K562 (cell line): ENCODE measurements around the gene PON3. TPM values are rescaled to one million over a fixed set of nuclear protein-coding genes. Genes with fewer than 3 reads are reported as not detected.

ENCODE experiments used
- ATAC-seq: fragments of 200-7000 bp; cut with Tn5 transposase; 3 replicates; pipeline ENCODE4 v1.9.1; 2020; ENCODE audit warnings: moderate library complexity
- BruUV-seq: library from RNA; stranded (reverse); fragments of 400-500 nt; replicated peaks from 2 replicates; lab custom pipeline; 2021; lab: Mats Ljungman, UMichigan
- CTCF ChIA-PET: fragments of 300-600 bp; formaldehyde crosslinking; extraction: SDS; loops from one replicate; lab custom pipeline; 2021; ENCODE audit warnings: low intra/inter-chr PET ratio; lab: Yijun Ruan, JAX
- POLR2A ChIA-PET: fragments of 300-600, 350-650 bp; sonication (Branson Sonifier 250); formaldehyde crosslinking; extraction: SDS; loops from one replicate; lab custom pipeline; 2021; ENCODE audit warnings: antibody characterized with exemption, inconsistent platforms; lab: Yijun Ruan, JAX
- DNase-seq, 4 experiments: peaks; one replicate each; pipeline versions ENCODE4 v3.0.0 to v3.0.0-alpha.2; 2011 to 2018; ENCODE audit warnings: low spot score in 3 of 4, mixed read lengths in 3 of 4; ENCODE audit errors: extremely low read depth in 1 of 4
- FAIRE-seq: peaks from 2 replicates; lab custom pipeline; 2011; peaks lifted over from hg19 to GRCh38; lab: Jason Lieb, UNC
- H2AFZ ChIP-seq: 2 replicates; pipeline ENCODE4 v1.6.0; 2011; ENCODE audit warnings: low read depth, low read length, control low read depth, inconsistent platforms
- H3K27ac ChIP-seq: fragments of 200-600 bp; 3 replicates; pipeline ENCODE4 v1.8.0; 2011; ENCODE audit warnings: low read depth, mild to moderate bottlenecking, control low read depth, inconsistent platforms, low read length, moderate library complexity, mixed read lengths; ENCODE audit errors: extremely low read depth
- H3K27me3 ChIP-seq, 2 experiments: fragments of 300-600 bp in 1 of 2; 2 replicates in 1 of 2; 3 replicates in 1 of 2; pipeline versions ENCODE4 v1.6.0 to v1.8.0; 2011; ENCODE audit warnings: inconsistent platforms in 2 of 2, low read length in 2 of 2, mild to moderate bottlenecking in 1 of 2, mixed read lengths in 1 of 2, moderate library complexity in 1 of 2; ENCODE audit not compliant: control insufficient read depth in 2 of 2, insufficient read depth in 2 of 2
- H3K36me3 ChIP-seq: fragments of 300-600 bp; 3 replicates; pipeline ENCODE4 v1.8.0; 2011; ENCODE audit warnings: mild to moderate bottlenecking, low read length, inconsistent platforms; ENCODE audit not compliant: control insufficient read depth, insufficient read depth
- H3K4me1 ChIP-seq, 2 experiments: fragments of 200-600 bp in 1 of 2; replicated peaks in 1 of 2; 2 replicates in 1 of 2; 3 replicates in 1 of 2; pipeline versions ENCODE4 v1.5.1 to v1.8.0; 2011; ENCODE audit warnings: inconsistent platforms in 2 of 2, low read length in 2 of 2, mild to moderate bottlenecking in 1 of 2, mixed read lengths in 1 of 2, moderate library complexity in 1 of 2; ENCODE audit not compliant: control insufficient read depth in 2 of 2, insufficient read depth in 2 of 2
- H3K4me2 ChIP-seq: 2 replicates; pipeline ENCODE4 v1.6.1; 2011; ENCODE audit warnings: low read length, control low read depth, inconsistent platforms, mixed read lengths; ENCODE audit not compliant: insufficient read depth
- H3K4me3 ChIP-seq: fragments of 200-600 bp; sonication (generic), shearing (Covaris generic); 2 replicates; pipeline ENCODE4 v1.5.1; 2016; ENCODE audit warnings: control low read depth, inconsistent platforms
- H3K79me2 ChIP-seq: fragments of 200-600 bp; 3 replicates; pipeline ENCODE4 v1.8.0; 2011; ENCODE audit warnings: low read length, inconsistent platforms; ENCODE audit not compliant: control insufficient read depth, insufficient read depth
- H3K9ac ChIP-seq, 2 experiments: 2 replicates each; pipeline versions ENCODE4 v1.6.0 to v1.6.1; 2011; ENCODE audit warnings: low read depth in 2 of 2, low read length in 2 of 2, control low read depth in 1 of 2, inconsistent platforms in 1 of 2, mild to moderate bottlenecking in 1 of 2, mixed read lengths in 1 of 2; ENCODE audit not compliant: insufficient read depth in 1 of 2
- H3K9me1 ChIP-seq: one replicate; pipeline ENCODE4 v1.6.0; 2011; ENCODE audit warnings: inconsistent platforms, mild to moderate bottlenecking, low read length, moderate library complexity; ENCODE audit not compliant: control insufficient read depth, insufficient read depth
- H3K9me3 ChIP-seq: replicated peaks from 2 replicates; pipeline ENCODE4 v1.5.1; 2011; ENCODE audit warnings: low read depth, low read length, inconsistent platforms; ENCODE audit not compliant: control insufficient read depth, insufficient read depth
- H4K20me1 ChIP-seq: replicated peaks from 2 replicates; pipeline ENCODE4 v1.6.1; 2011; ENCODE audit warnings: low read length, inconsistent platforms, mixed read lengths; ENCODE audit not compliant: control insufficient read depth, insufficient read depth
- CREB3L1 ChIP-seq: fragments of 450-650 bp; IDR thresholded peaks from 2 replicates; pipeline ENCODE4 v1.6.1; 2014; ENCODE audit warnings: low read depth, mild to moderate bottlenecking, moderate library complexity, borderline replicate concordance
- FOXP1 ChIP-seq: sonication (generic); formaldehyde crosslinking; IDR thresholded peaks from 2 replicates; pipeline ENCODE4 v1.8.0; 2022; ENCODE audit warnings: mild to moderate bottlenecking, missing genetic modification reagents
- HEY1 ChIP-seq: fragments of 250-450 bp; sonication (Bioruptor Pico); IDR thresholded peaks from 2 replicates; pipeline ENCODE4 v1.5.0; 2020; ENCODE audit warnings: mild to moderate bottlenecking, moderate library complexity, borderline replicate concordance
- HIVEP1 ChIP-seq: fragments of 250-450 bp; sonication (Bioruptor Pico); IDR thresholded peaks from 2 replicates; pipeline ENCODE4 v1.4.0; 2020; ENCODE audit warnings: mild to moderate bottlenecking
- NR0B1 ChIP-seq: fragments of 450-650 bp; IDR thresholded peaks from one replicate; pipeline ENCODE4 v1.6.1; 2018; ENCODE audit warnings: mild to moderate bottlenecking, moderate library complexity; ENCODE audit not compliant: partially characterized antibody
- PATZ1 ChIP-seq: fragments of 250-450 bp; sonication (Bioruptor Pico); IDR thresholded peaks from 2 replicates; pipeline ENCODE4 v1.5.0; 2020; ENCODE audit warnings: mild to moderate bottlenecking, borderline replicate concordance
- TCF7L2 ChIP-seq: fragments of 150-350 bp; IDR thresholded peaks from 2 replicates; pipeline ENCODE4 v1.6.1; 2016; ENCODE audit warnings: low read depth, mild to moderate bottlenecking, low read length, moderate library complexity
- ZNF511 ChIP-seq: sonication (generic); formaldehyde crosslinking; IDR thresholded peaks from 2 replicates; pipeline ENCODE4 v1.8.0; 2022; ENCODE audit warnings: mild to moderate bottlenecking, missing genetic modification reagents
- WGBS: fragments of 100-300 bp; shearing (Covaris generic); methylation state at CpG from one replicate; pipeline ENCODE4 v1.1.6; 2016; ENCODE audit warnings: low coverage, mixed read lengths; ENCODE audit not compliant: insufficient coverage; ENCODE audit errors: missing lambda C conversion rate; 5-methylcytosine and 5-hydroxymethylcytosine counted together
- in situ Hi-C: fragments of 300-500 bp; cut with MboI; formaldehyde crosslinking; loops from 4 replicates; pipeline ENCODE4 v1.15.0; 2018; ENCODE audit warnings: inconsistent platforms, mixed read lengths
- intact Hi-C: fragments of 100-400 bp; cut with micrococcal nuclease; formaldehyde crosslinking; loops from 2 replicates; pipeline ENCODE4 v1.14.2; 2022
- polyA plus RNA-seq, 8 experiments: library from polyadenylated mRNA; depleted of rRNA in 4 of 8; stranded (reverse) in 5 of 8; unstranded in 3 of 8; fragments of >200 nt; fragmentation: Nextera tagmentation in 2 of 8; fragmentation: Illumina TruSeq in 1 of 8; extraction: Ambion mirVana in 2 of 8; extraction: Trizol in 1 of 8; gene quantifications; 2 replicates each; pipeline versions ENCODE4 v1.2.1 to v1.2.3, GENCODE V29; 2011 to 2014; ENCODE audit warnings: inconsistent platforms in 1 of 8, missing spikeins in 1 of 8
- total RNA-seq, 7 experiments: library from RNA; depleted of rRNA in 6 of 7; stranded (reverse); fragments of >200 nt in 6 of 7; fragmentation: Illumina TruSeq in 2 of 7; extraction: Trizol in 2 of 7; gene quantifications; 2 replicates each; pipeline versions ENCODE4 v1.2.1 to v1.2.3, GENCODE V29; 2011 to 2021; ENCODE audit warnings: low replicate concordance in 1 of 7

Gene PON3
- total and polyA plus RNA-seq, 9 of the 15 experiments (the other 6 are each of a cell fraction or from before 2014, with no cell fraction given): 0.15 to 0.38 (median 0.18) TPM; not detected in 6

- BruUV-seq: no TSS peak
- TF ChIP-seq CREB3L1 (no peak), FOXP1 (CRISPR knock-in tag) (no peak), TCF7L2 (no peak), NR0B1 (no peak), HIVEP1 (CRISPR knock-in tag) (no peak), HEY1 (CRISPR knock-in tag) (no peak), PATZ1 (CRISPR knock-in tag) (no peak), ZNF511 (CRISPR knock-in tag) (no peak)
- CTCF ChIA-PET: no interaction called here
- Histone ChIP-seq H3K27ac (no peak overlapping the region), H3K9me1 (no peaks in the 10 kb centered on the region), H3K27me3 (no peaks in the 10 kb centered on the region), H2AFZ (no peak overlapping the region), H3K36me3 (no peaks in the 10 kb centered on the region), H3K4me3 (no peak overlapping the region), H4K20me1 (no peaks in the 10 kb centered on the region), H3K9me3 (no peaks in the 10 kb centered on the region), H3K79me2 (no peaks in the 10 kb centered on the region), H3K4me1 (no peaks in the 10 kb centered on the region; a peak in 1 of 5 replicates), H3K9ac (no peak overlapping the region), H3K4me2 (no peak overlapping the region)
- ATAC-seq: no peak
- DNase-seq: no peak
- POLR2A ChIA-PET: no interaction called here
- intact Hi-C loops (no loop called here), in situ Hi-C loops (no loop called here)
- no peak for FAIRE-seq
- 9% methylated on average over 3 of the region's 3 CpGs for WGBS
Observed at GRCh38 chr7:95317966-95318365, 78.2 kb downstream of the PON3 start.
